Stimulated activated CD8-positive, alpha-beta memory T cell treated with anti-CD3 and anti-CD28 coated beads, Interleukin-4, amount 100 ng/mL, for 24 hours (primary cell): ENCODE measurements around the gene SLC37A4.
A peak's percentile ranks its signal among the peaks of the same experiment; 100 is the strongest.
"Not testable (repeated sequence)": the region's sequence is repeated elsewhere in the genome, so short reads cannot be mapped to it uniquely, and the experiment has no call there.

Experiments used
- DNase-seq: peaks from one replicate; pipeline ENCODE4 v3.0.0-alpha.2; 2020; ENCODE audit warnings: low read depth

The SLC37A4 gene

GRCh38 chr11:119017377-119017776 lies 13.3 kb downstream of the SLC37A4 start:
- DNase-seq = not testable (repeated sequence)

GRCh38 chr11:119016216-119017009 lies 14.3 kb downstream of the SLC37A4 start:
- DNase-seq = no peak

GRCh38 chr11:119015054-119015611 lies 15.5 kb downstream of the SLC37A4 start:
- no peak for DNase-seq

GRCh38 chr11:119014209-119014924 lies 16.3 kb downstream of the SLC37A4 start:
- no peak for DNase-seq

- no peak for DNase-seq
Measured at GRCh38 chr11:119012629-119013170, 18.0 kb downstream of the SLC37A4 start.

GRCh38 chr11:119011476-119012053 lies 19.1 kb downstream of the SLC37A4 start:
- DNase-seq = no peak

- no peak for DNase-seq
Measured at GRCh38 chr11:119006656-119007055, 24.0 kb downstream of the SLC37A4 start.

- no peak for DNase-seq
Measured at GRCh38 chr11:119000906-119001305, 29.8 kb downstream of the SLC37A4 start.

- no peak for DNase-seq
Measured at GRCh38 chr11:118998822-118999221, 31.9 kb downstream of the SLC37A4 start.

GRCh38 chr11:118998388-118998717 lies 32.3 kb downstream of the SLC37A4 start:
- DNase-seq = no peak

GRCh38 chr11:118997627-118998387 lies 32.9 kb downstream of the SLC37A4 start, which contains the start of gene CENATAC:
Gene CENATAC (plus strand): TSS chr11:118998138. CDS start chr11:118998198, 60 bp downstream.
- DNase-seq = peak; percentile 93

- no peak for DNase-seq
Measured at GRCh38 chr11:118996926-118997626, 33.6 kb downstream of the SLC37A4 start.

- DNase-seq = not testable (repeated sequence)
Measured at GRCh38 chr11:118991486-118992038, 39.1 kb downstream of the SLC37A4 start.

- no peak for DNase-seq
Measured at GRCh38 chr11:118988280-118988679, 42.4 kb downstream of the SLC37A4 start.

GRCh38 chr11:118984825-118985224 lies 45.9 kb downstream of the SLC37A4 start:
- no peak for DNase-seq

GRCh38 chr11:118984337-118984736 lies 46.3 kb downstream of the SLC37A4 start:
- not testable (repeated sequence) for DNase-seq

GRCh38 chr11:118980191-118980881 lies 50.3 kb downstream of the SLC37A4 start:
- DNase-seq = no peak

- DNase-seq = no peak
Measured at GRCh38 chr11:118979434-118979833, 51.2 kb downstream of the SLC37A4 start.

- no peak for DNase-seq
Measured at GRCh38 chr11:118975771-118976709, 54.6 kb downstream of the SLC37A4 start.
